Putamen (tissue), 1 donor: Measurements from ENCODE around the gene RRAGD.

Experiments
- DNase-seq: peaks from one replicate; pipeline ENCODE4 v3.0.0-alpha.2; 2016; ENCODE audit warnings: low spot score

RRAGD gene

GRCh38 chr6:89412071-89413005 lies at the start of gene RRAGD:
RRAGD (minus strand) TSS chr6:89412273; CDS start chr6:89411993, 280 bp downstream.
- DNase-seq, result peak; percentile 84

- DNase-seq, result no peak
Observed at GRCh38 chr6:89460713-89461112, 48.6 kb upstream of the RRAGD start.

GRCh38 chr6:89459501-89459900 lies 47.4 kb upstream of the RRAGD start:
- no peak for DNase-seq

GRCh38 chr6:89458704-89459103 lies 46.6 kb upstream of the RRAGD start:
- DNase-seq, result no peak

- no peak for DNase-seq
Observed at GRCh38 chr6:89454300-89454699, 42.2 kb upstream of the RRAGD start.

GRCh38 chr6:89452281-89452680 lies 40.2 kb upstream of the RRAGD start:
- no peak for DNase-seq

GRCh38 chr6:89449193-89449592 lies 37.1 kb upstream of the RRAGD start:
- no peak for DNase-seq

GRCh38 chr6:89443658-89444057 lies 31.6 kb upstream of the RRAGD start:
- no peak for DNase-seq

GRCh38 chr6:89440200-89440599 lies 28.1 kb upstream of the RRAGD start:
- DNase-seq, result no peak

- no peak for DNase-seq
Observed at GRCh38 chr6:89439014-89439413, 26.9 kb upstream of the RRAGD start.

- DNase-seq, result no peak
Observed at GRCh38 chr6:89438248-89438647, 26.2 kb upstream of the RRAGD start.

- DNase-seq, result no peak
Observed at GRCh38 chr6:89436226-89436625, 24.2 kb upstream of the RRAGD start.

- DNase-seq, result no peak
Observed at GRCh38 chr6:89434954-89435353, 22.9 kb upstream of the RRAGD start.

GRCh38 chr6:89434150-89434499 lies 22.1 kb upstream of the RRAGD start:
- no peak for DNase-seq

GRCh38 chr6:89433252-89434149 lies 21.4 kb upstream of the RRAGD start:
- DNase-seq, result no peak

GRCh38 chr6:89432875-89433251 lies 20.8 kb upstream of the RRAGD start, which contains the start of gene ANKRD6:
ANKRD6 (plus strand) TSS chr6:89433152; CDS start chr6:89566977, 133,825 bp downstream.
- no peak for DNase-seq

- DNase-seq, result no peak
Observed at GRCh38 chr6:89430201-89430962, 18.3 kb upstream of the RRAGD start.

GRCh38 chr6:89416796-89417195 lies 4.7 kb upstream of the RRAGD start:
- DNase-seq, result no peak

GRCh38 chr6:89415185-89415584 lies 3.1 kb upstream of the RRAGD start:
- DNase-seq, result no peak

GRCh38 chr6:89414215-89414614 lies 2.1 kb upstream of the RRAGD start:
- DNase-seq, result no peak

GRCh38 chr6:89413006-89413400 lies 930 bp upstream of the RRAGD start:
- DNase-seq, result no peak
